Activated CD8-positive, alpha-beta memory T cell treated with anti-CD3 and anti-CD28 coated beads for 1 hour (primary cell): ENCODE measurements around the gene P2RX3.

ENCODE experiments used
- DNase-seq, 2 donors: peaks; one replicate each; pipeline ENCODE4 v3.0.0-alpha.2; 2020; ENCODE audit warnings: low read depth in 1 of 2; ENCODE audit errors: extremely low read depth in 1 of 2

The P2RX3 gene

GRCh38 chr11:57309106-57310059, 28.8 kb upstream of the P2RX3 start:
- DNase-seq = no peak

- no peak for DNase-seq
Observed at GRCh38 chr11:57310091-57310490, 28.1 kb upstream of the P2RX3 start.

GRCh38 chr11:57310630-57311086, 27.5 kb upstream of the P2RX3 start:
- DNase-seq = no peak

- no peak for DNase-seq
Observed at GRCh38 chr11:57311109-57311936, 26.8 kb upstream of the P2RX3 start.

GRCh38 chr11:57312511-57313021, 25.6 kb upstream of the P2RX3 start:
- no peak for DNase-seq

- no peak for DNase-seq
Observed at GRCh38 chr11:57313071-57313787, 24.9 kb upstream of the P2RX3 start.

GRCh38 chr11:57313788-57314135, 24.4 kb upstream of the P2RX3 start:
- no peak for DNase-seq

GRCh38 chr11:57314221-57314973, 23.8 kb upstream of the P2RX3 start:
- no peak for DNase-seq

- no peak for DNase-seq
Observed at GRCh38 chr11:57315491-57315890, 22.7 kb upstream of the P2RX3 start.

GRCh38 chr11:57316017-57316416, 22.1 kb upstream of the P2RX3 start:
- no peak for DNase-seq

GRCh38 chr11:57318178-57318577, 20.0 kb upstream of the P2RX3 start:
- no peak for DNase-seq

- DNase-seq = no peak
Observed at GRCh38 chr11:57320067-57320718, 18.0 kb upstream of the P2RX3 start.

- DNase-seq = no peak
Observed at GRCh38 chr11:57320719-57321387, 17.3 kb upstream of the P2RX3 start.

GRCh38 chr11:57321388-57322255, 16.5 kb upstream of the P2RX3 start:
- DNase-seq = no peak

GRCh38 chr11:57322256-57323166, 15.6 kb upstream of the P2RX3 start:
- no peak for DNase-seq

GRCh38 chr11:57323167-57323854, 14.8 kb upstream of the P2RX3 start:
- no peak for DNase-seq

GRCh38 chr11:57323855-57324153, 14.3 kb upstream of the P2RX3 start:
- DNase-seq = no peak
